Progenitor cell of endocrine pancreas (in vitro differentiated cells): ENCODE results near the gene CA10. TPM values are rescaled to one million over a fixed set of nuclear protein-coding genes. Genes with fewer than 3 reads are reported as not detected.
A peak's percentile ranks its signal among the peaks of the same experiment; 100 is the strongest.

Experiments
- DNase-seq: peaks from one replicate; pipeline ENCODE4 v3.0.0; 2021; ENCODE audit warnings: low spot score; ENCODE audit not compliant: unreplicated experiment
- H3K27ac Mint-ChIP-seq: 2 replicates; pipeline ENCODE4 v1.8.0; 2021; ENCODE audit warnings: mild to moderate bottlenecking, moderate library complexity, mixed read lengths
- H3K27me3 Mint-ChIP-seq: 2 replicates; pipeline ENCODE4 v1.8.0; 2021; ENCODE audit warnings: mixed read lengths
- H3K36me3 Mint-ChIP-seq: 2 replicates; pipeline ENCODE4 v1.8.0; 2022; ENCODE audit warnings: mixed read lengths; ENCODE audit not compliant: insufficient read depth
- H3K4me1 Mint-ChIP-seq: 2 replicates; pipeline ENCODE4 v1.8.0; 2021; ENCODE audit warnings: low read depth, mixed read lengths
- H3K4me3 Mint-ChIP-seq: 2 replicates; pipeline ENCODE4 v1.8.0; 2021; ENCODE audit warnings: low read depth, mild to moderate bottlenecking, moderate library complexity, mixed read lengths
- H3K9me3 Mint-ChIP-seq: 2 replicates; pipeline ENCODE4 v1.8.0; 2021; ENCODE audit warnings: low read depth, mixed read lengths
- CTCF ChIP-seq: fragments of 200-600 bp; sonication (generic); IDR thresholded peaks from one replicate; pipeline ENCODE4 v1.5.0; 2021; ENCODE audit warnings: antibody characterized with exemption, mild to moderate bottlenecking; ENCODE audit not compliant: unreplicated experiment
- long read RNA-seq: library from polyadenylated mRNA; unstranded; transcript quantifications from one replicate; pipeline ENCODE4 v2.0.0, GENCODE V29; 2020
- total RNA-seq: library from RNA; stranded (reverse); gene quantifications from 2 replicates; pipeline ENCODE4 v1.2.1, GENCODE V29; 2021

Gene CA10
- total RNA-seq = 0.27 and 0.53 TPM in 2 replicates
- long read RNA-seq = 0 reads

- DNase-seq = peak; percentile 26
- Mint-ChIP-seq H3K27me3 (peaks cover 85% of the 10 kb centered on the region), H3K27ac (no peak within 1 kb of the TSS), H3K4me3 (peak within 1 kb of the TSS; percentile 68), H3K36me3 (no peaks in the 10 kb centered on the region), H3K9me3 (no peaks in the 10 kb centered on the region), H3K4me1 (peaks cover 8% of the 10 kb centered on the region)
- TF ChIP-seq CTCF = peak; percentile 47
Observed at GRCh38 chr17:52158450-52159042, at the start of gene CA10. CA10 (minus strand) TSS chr17:52158714.

GRCh38 chr17:52207796-52208195, 49.3 kb upstream of the CA10 start:
- Mint-ChIP-seq H3K9me3 (no peaks in the 10 kb centered on the region), H3K27me3 (peaks cover 4% of the 10 kb centered on the region), H3K4me1 (peaks cover 10% of the 10 kb centered on the region), H3K36me3 (no peaks in the 10 kb centered on the region), H3K4me3 (no peak overlapping the region), H3K27ac (no peak overlapping the region)
- TF ChIP-seq CTCF = no peak
- DNase-seq = no peak

DNA sequence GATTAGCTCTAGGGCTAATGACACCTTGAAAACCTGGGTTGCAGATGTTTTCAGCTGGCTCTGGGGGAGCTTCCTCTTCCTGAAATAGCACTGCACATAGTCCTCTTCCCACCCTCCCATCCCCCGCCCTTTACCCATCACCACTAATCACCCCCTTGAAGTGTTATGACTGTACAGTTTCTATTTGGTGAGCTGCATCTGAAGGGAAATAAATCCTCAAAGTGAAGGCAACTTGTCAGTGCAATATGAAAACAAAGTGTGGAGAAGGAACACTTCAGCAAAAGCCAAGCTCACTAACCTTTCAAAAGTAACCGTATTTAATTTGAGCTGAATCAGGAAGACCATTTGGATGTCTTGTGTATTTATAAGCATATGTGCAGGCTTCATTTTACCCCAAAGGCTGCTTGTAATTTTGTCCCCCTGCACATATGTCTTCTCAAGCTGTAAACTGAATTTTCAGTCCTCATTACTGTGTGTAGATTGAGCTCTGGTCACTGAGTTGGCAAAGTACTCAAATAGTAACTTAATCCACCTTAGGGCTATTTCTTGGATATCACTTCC, 44.1 kb upstream of the CA10 start:
- no peak overlapping the region for H3K27ac Mint-ChIP-seq
- H3K9me3 Mint-ChIP-seq = no peaks in the 10 kb centered on the region
- peaks cover 4% of the 10 kb centered on the region for H3K27me3 Mint-ChIP-seq
- H3K4me1 Mint-ChIP-seq = peaks cover 7% of the 10 kb centered on the region
- TF ChIP-seq CTCF = no peak
- no peak overlapping the region for H3K4me3 Mint-ChIP-seq
- H3K36me3 Mint-ChIP-seq = no peaks in the 10 kb centered on the region
- no peak for DNase-seq

GRCh38 chr17:52201767-52202519, 43.4 kb upstream of the CA10 start:
- Mint-ChIP-seq H3K4me1 (peaks cover 3% of the 10 kb centered on the region), H3K9me3 (no peaks in the 10 kb centered on the region), H3K27ac (no peak overlapping the region), H3K4me3 (no peak overlapping the region), H3K36me3 (no peaks in the 10 kb centered on the region), H3K27me3 (peaks cover 4% of the 10 kb centered on the region)
- no peak for DNase-seq
- TF ChIP-seq CTCF = no peak

GRCh38 chr17:52191491-52191890, 33.0 kb upstream of the CA10 start:
- no peak overlapping the region for H3K27ac Mint-ChIP-seq
- no peaks in the 10 kb centered on the region for H3K36me3 Mint-ChIP-seq
- H3K9me3 Mint-ChIP-seq = peaks cover 8% of the 10 kb centered on the region
- H3K27me3 Mint-ChIP-seq = no peaks in the 10 kb centered on the region
- no peak for DNase-seq
- H3K4me3 Mint-ChIP-seq = no peak overlapping the region
- no peaks in the 10 kb centered on the region for H3K4me1 Mint-ChIP-seq
- TF ChIP-seq CTCF = no peak
